Measurements from ENCODE around the gene FNDC3B.

DNA sequence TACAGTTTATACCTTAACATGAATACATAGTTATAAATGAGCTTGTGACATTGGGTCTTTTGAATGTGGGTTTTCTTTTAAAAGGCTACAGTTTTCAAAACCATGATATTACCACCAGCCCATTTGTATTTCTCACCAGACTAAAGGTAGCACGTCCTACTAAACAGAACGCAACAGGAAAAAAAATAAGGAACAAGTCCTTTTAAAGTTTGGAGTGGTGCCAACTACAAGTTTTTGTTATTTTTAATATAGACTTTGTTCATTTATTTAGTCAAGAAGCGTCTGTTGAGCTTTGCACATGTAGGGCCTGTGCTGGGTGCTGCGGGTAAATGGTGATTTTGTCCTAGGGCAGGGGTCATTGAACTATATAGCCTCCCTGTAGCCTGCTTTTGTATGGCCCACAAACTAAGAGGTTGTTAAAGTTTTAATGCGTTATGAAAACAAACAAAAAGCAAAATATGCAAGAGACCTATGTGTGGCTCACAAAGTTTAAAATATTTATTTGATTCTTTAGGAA, 244.5 kb downstream of the FNDC3B start:
- no peak for TF ChIP-seq POLR2A (IDR thresholded peaks at IDR 0.05; ENCODE audit: low read depth, low read length)
- TF ChIP-seq POLR2AphosphoS5 (IDR thresholded peaks at IDR 0.05; ENCODE audit: low read depth, low read length): no peak
- no peak for TF ChIP-seq TAF1 (IDR thresholded peaks at IDR 0.05; ENCODE audit: borderline replicate concordance, low read depth, low read length)

All from GM12892 (cell line).